Neural cell (in vitro differentiated cells): ENCODE results near the gene VWF. TPM values are rescaled to one million over a fixed set of nuclear protein-coding genes. Genes with fewer than 3 reads are reported as not detected.
"Not testable (repeated sequence)": the region's sequence is repeated elsewhere in the genome, so short reads cannot be mapped to it uniquely, and the experiment has no call there.

Experiments
- H2AFZ ChIP-seq: fragments of 200-600, 300-800 bp; sonication (generic), shearing (Covaris generic); 2 replicates; pipeline ENCODE4 v1.6.0; 2014; ENCODE audit warnings: low read depth, mild to moderate bottlenecking, antibody characterized with exemption, low read length, moderate library complexity
- H3F3A ChIP-seq: fragments of 200-600 bp; shearing (Covaris generic); 2 replicates; pipeline ENCODE4 v1.6.1; 2016; ENCODE audit warnings: mild to moderate bottlenecking, moderate library complexity, mixed read lengths, antibody characterized with exemption, low read length; ENCODE audit not compliant: insufficient read depth, poor library complexity, severe bottlenecking
- H3K27ac ChIP-seq: fragments of 200-600, 300-800 bp; sonication (generic), shearing (Covaris generic); 2 replicates; pipeline ENCODE4 v1.5.1; 2014; ENCODE audit warnings: mild to moderate bottlenecking, low read length, moderate library complexity
- H3K27me3 ChIP-seq: fragments of 300-800, 200-600 bp; sonication (generic), shearing (Covaris generic); 2 replicates; pipeline ENCODE4 v1.6.0; 2014; ENCODE audit warnings: mild to moderate bottlenecking, low read depth, low read length, moderate library complexity; ENCODE audit not compliant: insufficient read depth
- H3K36me3 ChIP-seq: fragments of 300-800, 200-600 bp; sonication (generic), shearing (Covaris generic); 2 replicates; pipeline ENCODE4 v1.5.1; 2014; ENCODE audit warnings: mild to moderate bottlenecking, antibody characterized with exemption, low read length, moderate library complexity; ENCODE audit not compliant: insufficient read depth
- H3K4me2 ChIP-seq: fragments of 300-800, 200-600 bp; sonication (generic), shearing (Covaris generic); 2 replicates; pipeline ENCODE4 v1.6.0; 2014; ENCODE audit warnings: mild to moderate bottlenecking, low read length
- H3K4me3 ChIP-seq: fragments of 300-800, 200-600 bp; sonication (generic), shearing (Covaris generic); 2 replicates; pipeline ENCODE4 v1.5.1; 2014; ENCODE audit warnings: mild to moderate bottlenecking, low read length, moderate library complexity
- H3K79me2 ChIP-seq: fragments of 200-600 bp; shearing (Covaris generic); replicated peaks from 2 replicates; pipeline ENCODE4 v1.6.0; 2014; ENCODE audit warnings: mild to moderate bottlenecking, low read length, moderate library complexity; ENCODE audit not compliant: insufficient read depth
- H3K9ac ChIP-seq: fragments of 300-800, 200-600 bp; sonication (generic), shearing (Covaris generic); 2 replicates; pipeline ENCODE4 v1.6.1; 2016; ENCODE audit warnings: mild to moderate bottlenecking, low read length, mixed read lengths
- H3K9me2 ChIP-seq: fragments of 200-600 bp; shearing (Covaris generic); 2 replicates; pipeline ENCODE4 v1.6.1; 2016; ENCODE audit warnings: mild to moderate bottlenecking, low read length, mixed read lengths; ENCODE audit not compliant: insufficient read depth
- H3K9me3 ChIP-seq: fragments of 200-600, 300-800 bp; sonication (generic), shearing (Covaris generic); 2 replicates; pipeline ENCODE4 v1.6.1; 2016; ENCODE audit warnings: mild to moderate bottlenecking, mixed run types, low read length, moderate library complexity, mixed read lengths
- H4K20me1 ChIP-seq: fragments of 200-600 bp; shearing (Covaris generic); 2 replicates; pipeline ENCODE4 v1.6.1; 2016; ENCODE audit warnings: mild to moderate bottlenecking, mixed run types; ENCODE audit not compliant: insufficient read depth
- CTCF ChIP-seq: fragments of 450-650 bp; IDR thresholded peaks from 2 replicates; pipeline ENCODE4 v1.5.1; 2014; ENCODE audit warnings: antibody characterized with exemption, mild to moderate bottlenecking, moderate library complexity; ENCODE audit not compliant: poor library complexity, severe bottlenecking
- EP300 ChIP-seq: fragments of 450-650 bp; conservative IDR thresholded peaks from 2 replicates; pipeline ENCODE4 v1.6.1; 2014; ENCODE audit warnings: antibody characterized with exemption, mild to moderate bottlenecking, moderate library complexity; ENCODE audit not compliant: poor library complexity, severe bottlenecking
- EZH2 ChIP-seq: fragments of 200-600, 300-800 bp; shearing (Covaris generic), sonication (generic); IDR thresholded peaks from 2 replicates; pipeline ENCODE4 v1.6.1; 2014; ENCODE audit warnings: antibody characterized with exemption, low read length, borderline replicate concordance, mild to moderate bottlenecking; ENCODE audit not compliant: insufficient read depth, poor library complexity, severe bottlenecking
- MXI1 ChIP-seq: fragments of 450-650 bp; conservative IDR thresholded peaks from 2 replicates; pipeline ENCODE4 v1.6.1; 2014; ENCODE audit warnings: antibody characterized with exemption, mild to moderate bottlenecking; ENCODE audit not compliant: poor library complexity, severe bottlenecking
- POLR2AphosphoS5 ChIP-seq: IDR thresholded peaks from 2 replicates; pipeline ENCODE4 v1.6.1; 2012
- RAD21 ChIP-seq: fragments of 450-650 bp; conservative IDR thresholded peaks from 2 replicates; pipeline ENCODE4 v1.6.1; 2014; ENCODE audit warnings: antibody characterized with exemption, mild to moderate bottlenecking, moderate library complexity
- REST ChIP-seq: IDR thresholded peaks from 2 replicates; pipeline ENCODE4 v1.6.1; 2012; ENCODE audit warnings: borderline replicate concordance
- SMC3 ChIP-seq: fragments of 450-650 bp; conservative IDR thresholded peaks from 2 replicates; pipeline ENCODE4 v1.6.1; 2014; ENCODE audit warnings: antibody characterized with exemption, mild to moderate bottlenecking, moderate library complexity; ENCODE audit not compliant: poor library complexity
- TAF1 ChIP-seq: IDR thresholded peaks from 2 replicates; pipeline ENCODE4 v1.6.1; 2012; ENCODE audit warnings: low read depth
- polyA plus RNA-seq: library from polyadenylated mRNA; depleted of rRNA; stranded (reverse); fragments of >200 nt; gene quantifications from 2 replicates; pipeline ENCODE4 v1.2.3, GENCODE V29; 2014

VWF gene
- polyA plus RNA-seq, 1 donor from 2014 or later: not detected

- no peak overlapping the region for H3K4me3 ChIP-seq
- H3K27ac ChIP-seq: no peak overlapping the region
- no peaks in the 10 kb centered on the region for H3K27me3 ChIP-seq
- no peaks in the 10 kb centered on the region for H3F3A ChIP-seq
- H3K9me3 ChIP-seq: no peaks in the 10 kb centered on the region
- no peak for TF ChIP-seq SMC3
- no peak for TF ChIP-seq TAF1
- no peak for TF ChIP-seq MXI1
- no peaks in the 10 kb centered on the region for H3K9me2 ChIP-seq
- H3K9ac ChIP-seq: no peak overlapping the region
- H3K79me2 ChIP-seq: no peaks in the 10 kb centered on the region
- H3K4me2 ChIP-seq: no peak overlapping the region
- no peaks in the 10 kb centered on the region for H4K20me1 ChIP-seq
- H3K36me3 ChIP-seq: no peaks in the 10 kb centered on the region
- H2AFZ ChIP-seq: no peak overlapping the region
Observed at GRCh38 chr12:6157482-6157881, 33.0 kb upstream of the VWF start.

GRCh38 chr12:6154730-6155459 is 30.4 kb upstream of the VWF start:
- no peak for TF ChIP-seq POLR2AphosphoS5
- no peak overlapping the region for H2AFZ ChIP-seq

GRCh38 chr12:6148722-6149121 is 24.3 kb upstream of the VWF start:
- not testable (repeated sequence) for H3K27me3 ChIP-seq, H3K27ac ChIP-seq, H3F3A ChIP-seq, H3K4me3 ChIP-seq, H3K36me3 ChIP-seq, H2AFZ ChIP-seq, H3K9me3 ChIP-seq, H3K4me2 ChIP-seq, H3K9ac ChIP-seq, H3K9me2 ChIP-seq, H4K20me1 ChIP-seq, H3K79me2 ChIP-seq

More at GRCh38 chr12:6154730-6155459, 30.4 kb upstream of the VWF start:
- H3K27me3 ChIP-seq: no peaks in the 10 kb centered on the region
- no peaks in the 10 kb centered on the region for H3F3A ChIP-seq
- no peak overlapping the region for H3K4me3 ChIP-seq
- H4K20me1 ChIP-seq: no peaks in the 10 kb centered on the region
- H3K9ac ChIP-seq: no peak overlapping the region
- no peak overlapping the region for H3K27ac ChIP-seq
- no peak overlapping the region for H3K4me2 ChIP-seq
- H3K36me3 ChIP-seq: no peaks in the 10 kb centered on the region
- no peaks in the 10 kb centered on the region for H3K9me2 ChIP-seq
- no peaks in the 10 kb centered on the region for H3K79me2 ChIP-seq
- no peaks in the 10 kb centered on the region for H3K9me3 ChIP-seq

GRCh38 chr12:6148061-6148460 is 23.6 kb upstream of the VWF start:
- H2AFZ ChIP-seq: no peak overlapping the region
- TF ChIP-seq POLR2AphosphoS5: no peak
- TF ChIP-seq SMC3: no peak
- no peak for TF ChIP-seq CTCF
- no peak for TF ChIP-seq EP300
- TF ChIP-seq MXI1: no peak
- TF ChIP-seq REST: no peak
- no peak for TF ChIP-seq RAD21
- TF ChIP-seq EZH2: no peak
- no peak for TF ChIP-seq TAF1
- H3K36me3 ChIP-seq: no peaks in the 10 kb centered on the region
- H3F3A ChIP-seq: no peaks in the 10 kb centered on the region
- no peak overlapping the region for H3K9ac ChIP-seq
- no peaks in the 10 kb centered on the region for H3K9me3 ChIP-seq
- no peak overlapping the region for H3K4me2 ChIP-seq
- H3K27ac ChIP-seq: no peak overlapping the region
- no peaks in the 10 kb centered on the region for H3K9me2 ChIP-seq
- no peaks in the 10 kb centered on the region for H3K27me3 ChIP-seq
- no peaks in the 10 kb centered on the region for H4K20me1 ChIP-seq
- H3K4me3 ChIP-seq: no peak overlapping the region
- no peaks in the 10 kb centered on the region for H3K79me2 ChIP-seq
